Right lobe of liver (tissue), 4 donors: ENCODE data around the gene PROZ.

Experiments used
- CTCF ChIP-seq, 4 donors: fragments of 200-600 bp in 3 of 4; fragments of 450-650 bp in 1 of 4; IDR thresholded peaks; one replicate each; pipeline versions ENCODE4 v1.5.1 to v1.8.0; 2016 to 2022; ENCODE audit warnings: antibody characterized with exemption in 4 of 4, mild to moderate bottlenecking in 2 of 4
- POLR2A ChIP-seq: fragments of 450-650 bp; IDR thresholded peaks from one replicate; pipeline ENCODE4 v1.6.1; 2017; ENCODE audit warnings: antibody characterized with exemption, mild to moderate bottlenecking
- donor health status: DM: no; HTN: no; CAD: no.
- donor health status: DM: no; HTN: no; CAD: no.
- donor health status: DM: no; HTN: yes; CAD: no.

GRCh38 chr13:113208421-113209335 is 50.2 kb downstream of the PROZ start, which contains the start of gene PCID2:
- TF ChIP-seq CTCF (IDR thresholded peaks at IDR 0.05) (peak in 2 of 4 donors; percentile 14 to 21), POLR2A (peak; percentile 82)
